K562 (cell line): ENCODE measurements around the gene F12. TPM values are rescaled to one million over a fixed set of nuclear protein-coding genes. Genes with fewer than 3 reads are reported as not detected.

Experiments
- ETV5 ChIP-seq: sonication (generic); formaldehyde crosslinking; IDR thresholded peaks from 2 replicates; pipeline ENCODE4 v1.4.0; 2020; ENCODE audit warnings: low read depth, mild to moderate bottlenecking, missing genetic modification reagents
- MGA ChIP-seq: fragments of 450-650 bp; IDR thresholded peaks from 2 replicates; pipeline ENCODE4 v1.6.1; 2016; ENCODE audit warnings: mild to moderate bottlenecking, moderate library complexity
- NCOA2 ChIP-seq, 2 experiments: fragments of 450-650 bp; IDR thresholded peaks; 2 replicates each; pipeline ENCODE4 v1.6.1; 2018; ENCODE audit warnings: mild to moderate bottlenecking in 2 of 2, moderate library complexity in 1 of 2; ENCODE audit not compliant: partially characterized antibody in 2 of 2
- POLR2B ChIP-seq: fragments of 450-650 bp; IDR thresholded peaks from 2 replicates; pipeline ENCODE4 v1.6.1; 2018; ENCODE audit warnings: low read depth; ENCODE audit not compliant: partially characterized antibody
- POU5F1 ChIP-seq: fragments of 150-350 bp; IDR thresholded peaks from 2 replicates; pipeline ENCODE4 v1.6.1; 2014; ENCODE audit warnings: borderline replicate concordance, low read length, low read depth, mild to moderate bottlenecking; ENCODE audit not compliant: partially characterized antibody
- SMAD1 ChIP-seq: fragments of 150-350 bp; IDR thresholded peaks from 2 replicates; pipeline ENCODE4 v1.6.1; 2014; ENCODE audit warnings: low read length, low read depth; ENCODE audit not compliant: partially characterized antibody
- ZNF165 ChIP-seq: fragments of 250-450 bp; sonication (Bioruptor Pico); IDR thresholded peaks from 2 replicates; pipeline ENCODE4 v1.4.0; 2020; ENCODE audit warnings: borderline replicate concordance
- ZNF436 ChIP-seq: fragments of 250-450, 450-650 bp; sonication (Bioruptor Pico); formaldehyde crosslinking; IDR thresholded peaks from 2 replicates; pipeline ENCODE4 v1.7.0; 2020; ENCODE audit warnings: mild to moderate bottlenecking
- polyA plus RNA-seq, 8 experiments: library from polyadenylated mRNA; depleted of rRNA in 4 of 8; stranded (reverse) in 5 of 8; unstranded in 3 of 8; fragments of >200 nt; fragmentation: Nextera tagmentation in 2 of 8; fragmentation: Illumina TruSeq in 1 of 8; extraction: Ambion mirVana in 2 of 8; extraction: Trizol in 1 of 8; gene quantifications; 2 replicates each; pipeline versions ENCODE4 v1.2.1 to v1.2.3, GENCODE V29; 2011 to 2014; ENCODE audit warnings: inconsistent platforms in 1 of 8, missing spikeins in 1 of 8
- total RNA-seq, 7 experiments: library from RNA; depleted of rRNA in 6 of 7; stranded (reverse); fragments of >200 nt in 6 of 7; fragmentation: Illumina TruSeq in 2 of 7; extraction: Trizol in 2 of 7; gene quantifications; 2 replicates each; pipeline versions ENCODE4 v1.2.1 to v1.2.3, GENCODE V29; 2011 to 2021; ENCODE audit warnings: low replicate concordance in 1 of 7
- TF ChIP-seq, protein P1 (sequence below): sonication (generic); formaldehyde crosslinking; IDR thresholded peaks from 2 replicates; pipeline ENCODE4 v1.8.0; 2023; ENCODE audit warnings: mild to moderate bottlenecking, missing genetic modification reagents
- TF ChIP-seq, protein P2 (sequence below): fragments of 450-650 bp; conservative IDR thresholded peaks from 2 replicates; pipeline ENCODE4 v1.6.1; 2016; ENCODE audit warnings: missing genetic modification characterization, low read depth, mild to moderate bottlenecking, missing compliant biosample characterization, moderate library complexity

Gene F12
- total and polyA plus RNA-seq, 9 of the 15 experiments (the other 6 are each of a cell fraction or from before 2014, with no cell fraction given) = 0.59 to 18.3 (median 3.6) TPM

GRCh38 chr5:177370488-177371119, 38.8 kb downstream of the F12 start (continued):
- peak; percentile 64; the same call in 1 of the 2 replicates for TF ChIP-seq ETV5 (CRISPR knock-in tag)
- TF ChIP-seq, protein P1, sequence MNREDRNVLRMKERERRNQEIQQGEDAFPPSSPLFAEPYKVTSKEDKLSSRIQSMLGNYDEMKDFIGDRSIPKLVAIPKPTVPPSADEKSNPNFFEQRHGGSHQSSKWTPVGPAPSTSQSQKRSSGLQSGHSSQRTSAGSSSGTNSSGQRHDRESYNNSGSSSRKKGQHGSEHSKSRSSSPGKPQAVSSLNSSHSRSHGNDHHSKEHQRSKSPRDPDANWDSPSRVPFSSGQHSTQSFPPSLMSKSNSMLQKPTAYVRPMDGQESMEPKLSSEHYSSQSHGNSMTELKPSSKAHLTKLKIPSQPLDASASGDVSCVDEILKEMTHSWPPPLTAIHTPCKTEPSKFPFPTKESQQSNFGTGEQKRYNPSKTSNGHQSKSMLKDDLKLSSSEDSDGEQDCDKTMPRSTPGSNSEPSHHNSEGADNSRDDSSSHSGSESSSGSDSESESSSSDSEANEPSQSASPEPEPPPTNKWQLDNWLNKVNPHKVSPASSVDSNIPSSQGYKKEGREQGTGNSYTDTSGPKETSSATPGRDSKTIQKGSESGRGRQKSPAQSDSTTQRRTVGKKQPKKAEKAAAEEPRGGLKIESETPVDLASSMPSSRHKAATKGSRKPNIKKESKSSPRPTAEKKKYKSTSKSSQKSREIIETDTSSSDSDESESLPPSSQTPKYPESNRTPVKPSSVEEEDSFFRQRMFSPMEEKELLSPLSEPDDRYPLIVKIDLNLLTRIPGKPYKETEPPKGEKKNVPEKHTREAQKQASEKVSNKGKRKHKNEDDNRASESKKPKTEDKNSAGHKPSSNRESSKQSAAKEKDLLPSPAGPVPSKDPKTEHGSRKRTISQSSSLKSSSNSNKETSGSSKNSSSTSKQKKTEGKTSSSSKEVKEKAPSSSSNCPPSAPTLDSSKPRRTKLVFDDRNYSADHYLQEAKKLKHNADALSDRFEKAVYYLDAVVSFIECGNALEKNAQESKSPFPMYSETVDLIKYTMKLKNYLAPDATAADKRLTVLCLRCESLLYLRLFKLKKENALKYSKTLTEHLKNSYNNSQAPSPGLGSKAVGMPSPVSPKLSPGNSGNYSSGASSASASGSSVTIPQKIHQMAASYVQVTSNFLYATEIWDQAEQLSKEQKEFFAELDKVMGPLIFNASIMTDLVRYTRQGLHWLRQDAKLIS (CRISPR knock-in tag) = no peak
- TF ChIP-seq ZNF165 (CRISPR knock-in tag) = no peak
- no peak for TF ChIP-seq SMAD1
- TF ChIP-seq POU5F1 = no peak
- no peak for TF ChIP-seq POLR2B
- TF ChIP-seq, protein P2, sequence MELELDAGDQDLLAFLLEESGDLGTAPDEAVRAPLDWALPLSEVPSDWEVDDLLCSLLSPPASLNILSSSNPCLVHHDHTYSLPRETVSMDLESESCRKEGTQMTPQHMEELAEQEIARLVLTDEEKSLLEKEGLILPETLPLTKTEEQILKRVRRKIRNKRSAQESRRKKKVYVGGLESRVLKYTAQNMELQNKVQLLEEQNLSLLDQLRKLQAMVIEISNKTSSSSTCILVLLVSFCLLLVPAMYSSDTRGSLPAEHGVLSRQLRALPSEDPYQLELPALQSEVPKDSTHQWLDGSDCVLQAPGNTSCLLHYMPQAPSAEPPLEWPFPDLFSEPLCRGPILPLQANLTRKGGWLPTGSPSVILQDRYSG = no peak
- TF ChIP-seq MGA = peak; percentile 92
- TF ChIP-seq NCOA2 (IDR thresholded peaks at IDR 0.05; ENCODE audit: partially characterized antibody in 2 of 2) = no peak
- TF ChIP-seq ZNF436 (CRISPR knock-in tag) = no peak
